ENCODE measurements around the gene VPS13D.

- TF ChIP-seq ZNF263 (CRISPR knock-in tag; IDR thresholded peaks at IDR 0.05; ENCODE audit: low read depth), result no peak
- TF ChIP-seq, protein P1, sequence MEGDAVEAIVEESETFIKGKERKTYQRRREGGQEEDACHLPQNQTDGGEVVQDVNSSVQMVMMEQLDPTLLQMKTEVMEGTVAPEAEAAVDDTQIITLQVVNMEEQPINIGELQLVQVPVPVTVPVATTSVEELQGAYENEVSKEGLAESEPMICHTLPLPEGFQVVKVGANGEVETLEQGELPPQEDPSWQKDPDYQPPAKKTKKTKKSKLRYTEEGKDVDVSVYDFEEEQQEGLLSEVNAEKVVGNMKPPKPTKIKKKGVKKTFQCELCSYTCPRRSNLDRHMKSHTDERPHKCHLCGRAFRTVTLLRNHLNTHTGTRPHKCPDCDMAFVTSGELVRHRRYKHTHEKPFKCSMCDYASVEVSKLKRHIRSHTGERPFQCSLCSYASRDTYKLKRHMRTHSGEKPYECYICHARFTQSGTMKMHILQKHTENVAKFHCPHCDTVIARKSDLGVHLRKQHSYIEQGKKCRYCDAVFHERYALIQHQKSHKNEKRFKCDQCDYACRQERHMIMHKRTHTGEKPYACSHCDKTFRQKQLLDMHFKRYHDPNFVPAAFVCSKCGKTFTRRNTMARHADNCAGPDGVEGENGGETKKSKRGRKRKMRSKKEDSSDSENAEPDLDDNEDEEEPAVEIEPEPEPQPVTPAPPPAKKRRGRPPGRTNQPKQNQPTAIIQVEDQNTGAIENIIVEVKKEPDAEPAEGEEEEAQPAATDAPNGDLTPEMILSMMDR (IDR thresholded peaks at IDR 0.05), result no peak
- no peak for TF ChIP-seq USF2 (CRISPR knock-in tag; IDR thresholded peaks at IDR 0.05)
- TF ChIP-seq E2F1 (CRISPR knock-in tag; IDR thresholded peaks at IDR 0.05), result no peak
- TF ChIP-seq, protein P2, sequence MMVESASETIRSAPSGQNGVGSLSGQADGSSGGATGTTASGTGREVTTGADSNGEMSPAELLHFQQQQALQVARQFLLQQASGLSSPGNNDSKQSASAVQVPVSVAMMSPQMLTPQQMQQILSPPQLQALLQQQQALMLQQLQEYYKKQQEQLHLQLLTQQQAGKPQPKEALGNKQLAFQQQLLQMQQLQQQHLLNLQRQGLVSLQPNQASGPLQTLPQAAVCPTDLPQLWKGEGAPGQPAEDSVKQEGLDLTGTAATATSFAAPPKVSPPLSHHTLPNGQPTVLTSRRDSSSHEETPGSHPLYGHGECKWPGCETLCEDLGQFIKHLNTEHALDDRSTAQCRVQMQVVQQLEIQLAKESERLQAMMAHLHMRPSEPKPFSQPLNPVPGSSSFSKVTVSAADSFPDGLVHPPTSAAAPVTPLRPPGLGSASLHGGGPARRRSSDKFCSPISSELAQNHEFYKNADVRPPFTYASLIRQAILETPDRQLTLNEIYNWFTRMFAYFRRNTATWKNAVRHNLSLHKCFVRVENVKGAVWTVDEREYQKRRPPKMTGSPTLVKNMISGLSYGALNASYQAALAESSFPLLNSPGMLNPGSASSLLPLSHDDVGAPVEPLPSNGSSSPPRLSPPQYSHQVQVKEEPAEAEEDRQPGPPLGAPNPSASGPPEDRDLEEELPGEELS (CRISPR knock-in tag; IDR thresholded peaks at IDR 0.05), result no peak
- no peak for TF ChIP-seq ZNF138 (CRISPR knock-in tag; conservative IDR thresholded peaks at IDR 0.05)
- TF ChIP-seq, protein P3, sequence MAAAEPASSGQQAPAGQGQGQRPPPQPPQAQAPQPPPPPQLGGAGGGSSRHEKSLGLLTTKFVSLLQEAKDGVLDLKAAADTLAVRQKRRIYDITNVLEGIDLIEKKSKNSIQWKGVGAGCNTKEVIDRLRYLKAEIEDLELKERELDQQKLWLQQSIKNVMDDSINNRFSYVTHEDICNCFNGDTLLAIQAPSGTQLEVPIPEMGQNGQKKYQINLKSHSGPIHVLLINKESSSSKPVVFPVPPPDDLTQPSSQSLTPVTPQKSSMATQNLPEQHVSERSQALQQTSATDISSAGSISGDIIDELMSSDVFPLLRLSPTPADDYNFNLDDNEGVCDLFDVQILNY (CRISPR knock-in tag; IDR thresholded peaks at IDR 0.05), result no peak
- TF ChIP-seq HMGA2 (CRISPR knock-in tag; IDR thresholded peaks at IDR 0.05), result no peak
- TF ChIP-seq, protein P4, sequence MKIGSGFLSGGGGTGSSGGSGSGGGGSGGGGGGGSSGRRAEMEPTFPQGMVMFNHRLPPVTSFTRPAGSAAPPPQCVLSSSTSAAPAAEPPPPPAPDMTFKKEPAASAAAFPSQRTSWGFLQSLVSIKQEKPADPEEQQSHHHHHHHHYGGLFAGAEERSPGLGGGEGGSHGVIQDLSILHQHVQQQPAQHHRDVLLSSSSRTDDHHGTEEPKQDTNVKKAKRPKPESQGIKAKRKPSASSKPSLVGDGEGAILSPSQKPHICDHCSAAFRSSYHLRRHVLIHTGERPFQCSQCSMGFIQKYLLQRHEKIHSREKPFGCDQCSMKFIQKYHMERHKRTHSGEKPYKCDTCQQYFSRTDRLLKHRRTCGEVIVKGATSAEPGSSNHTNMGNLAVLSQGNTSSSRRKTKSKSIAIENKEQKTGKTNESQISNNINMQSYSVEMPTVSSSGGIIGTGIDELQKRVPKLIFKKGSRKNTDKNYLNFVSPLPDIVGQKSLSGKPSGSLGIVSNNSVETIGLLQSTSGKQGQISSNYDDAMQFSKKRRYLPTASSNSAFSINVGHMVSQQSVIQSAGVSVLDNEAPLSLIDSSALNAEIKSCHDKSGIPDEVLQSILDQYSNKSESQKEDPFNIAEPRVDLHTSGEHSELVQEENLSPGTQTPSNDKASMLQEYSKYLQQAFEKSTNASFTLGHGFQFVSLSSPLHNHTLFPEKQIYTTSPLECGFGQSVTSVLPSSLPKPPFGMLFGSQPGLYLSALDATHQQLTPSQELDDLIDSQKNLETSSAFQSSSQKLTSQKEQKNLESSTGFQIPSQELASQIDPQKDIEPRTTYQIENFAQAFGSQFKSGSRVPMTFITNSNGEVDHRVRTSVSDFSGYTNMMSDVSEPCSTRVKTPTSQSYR (CRISPR knock-in tag; IDR thresholded peaks at IDR 0.05), result no peak
- TF ChIP-seq, protein P5, sequence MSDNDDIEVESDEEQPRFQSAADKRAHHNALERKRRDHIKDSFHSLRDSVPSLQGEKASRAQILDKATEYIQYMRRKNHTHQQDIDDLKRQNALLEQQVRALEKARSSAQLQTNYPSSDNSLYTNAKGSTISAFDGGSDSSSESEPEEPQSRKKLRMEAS (CRISPR knock-in tag; IDR thresholded peaks at IDR 0.05), result no peak
- TF ChIP-seq JUN (CRISPR knock-in tag; IDR thresholded peaks at IDR 0.05), result no peak
- TF ChIP-seq, protein P6, sequence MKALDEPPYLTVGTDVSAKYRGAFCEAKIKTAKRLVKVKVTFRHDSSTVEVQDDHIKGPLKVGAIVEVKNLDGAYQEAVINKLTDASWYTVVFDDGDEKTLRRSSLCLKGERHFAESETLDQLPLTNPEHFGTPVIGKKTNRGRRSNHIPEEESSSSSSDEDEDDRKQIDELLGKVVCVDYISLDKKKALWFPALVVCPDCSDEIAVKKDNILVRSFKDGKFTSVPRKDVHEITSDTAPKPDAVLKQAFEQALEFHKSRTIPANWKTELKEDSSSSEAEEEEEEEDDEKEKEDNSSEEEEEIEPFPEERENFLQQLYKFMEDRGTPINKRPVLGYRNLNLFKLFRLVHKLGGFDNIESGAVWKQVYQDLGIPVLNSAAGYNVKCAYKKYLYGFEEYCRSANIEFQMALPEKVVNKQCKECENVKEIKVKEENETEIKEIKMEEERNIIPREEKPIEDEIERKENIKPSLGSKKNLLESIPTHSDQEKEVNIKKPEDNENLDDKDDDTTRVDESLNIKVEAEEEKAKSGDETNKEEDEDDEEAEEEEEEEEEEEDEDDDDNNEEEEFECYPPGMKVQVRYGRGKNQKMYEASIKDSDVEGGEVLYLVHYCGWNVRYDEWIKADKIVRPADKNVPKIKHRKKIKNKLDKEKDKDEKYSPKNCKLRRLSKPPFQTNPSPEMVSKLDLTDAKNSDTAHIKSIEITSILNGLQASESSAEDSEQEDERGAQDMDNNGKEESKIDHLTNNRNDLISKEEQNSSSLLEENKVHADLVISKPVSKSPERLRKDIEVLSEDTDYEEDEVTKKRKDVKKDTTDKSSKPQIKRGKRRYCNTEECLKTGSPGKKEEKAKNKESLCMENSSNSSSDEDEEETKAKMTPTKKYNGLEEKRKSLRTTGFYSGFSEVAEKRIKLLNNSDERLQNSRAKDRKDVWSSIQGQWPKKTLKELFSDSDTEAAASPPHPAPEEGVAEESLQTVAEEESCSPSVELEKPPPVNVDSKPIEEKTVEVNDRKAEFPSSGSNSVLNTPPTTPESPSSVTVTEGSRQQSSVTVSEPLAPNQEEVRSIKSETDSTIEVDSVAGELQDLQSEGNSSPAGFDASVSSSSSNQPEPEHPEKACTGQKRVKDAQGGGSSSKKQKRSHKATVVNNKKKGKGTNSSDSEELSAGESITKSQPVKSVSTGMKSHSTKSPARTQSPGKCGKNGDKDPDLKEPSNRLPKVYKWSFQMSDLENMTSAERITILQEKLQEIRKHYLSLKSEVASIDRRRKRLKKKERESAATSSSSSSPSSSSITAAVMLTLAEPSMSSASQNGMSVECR (CRISPR knock-in tag; IDR thresholded peaks at IDR 0.05; ENCODE audit: borderline replicate concordance), result no peak
- TF ChIP-seq USF1 (CRISPR knock-in tag; IDR thresholded peaks at IDR 0.05), result no peak
These were observed 49.2 kb downstream of the VPS13D start for GRCh38 chr1:12279003-12279402.

All from WTC11 (cell line).